Measurements from ENCODE around the gene IFNGR1.

DNA sequence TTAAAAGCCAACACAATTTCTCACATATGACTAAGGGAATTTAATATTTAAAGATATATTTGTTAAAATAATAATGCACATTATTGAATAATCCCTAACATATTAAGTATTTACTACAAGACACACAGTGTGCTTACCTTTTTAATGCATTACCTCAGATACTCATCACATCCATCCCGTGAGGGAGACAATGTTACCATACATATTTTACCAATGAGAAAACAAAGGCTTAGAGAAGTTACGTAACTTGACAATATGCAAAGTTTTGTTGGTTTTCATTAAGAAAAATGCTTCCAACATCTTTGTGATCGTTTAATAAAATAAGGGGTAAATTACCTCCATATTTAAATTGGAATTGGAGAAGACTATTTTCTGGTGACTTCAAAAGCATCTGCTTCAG, 4.3 kb downstream of the IFNGR1 start:
- TF ChIP-seq, protein P1, sequence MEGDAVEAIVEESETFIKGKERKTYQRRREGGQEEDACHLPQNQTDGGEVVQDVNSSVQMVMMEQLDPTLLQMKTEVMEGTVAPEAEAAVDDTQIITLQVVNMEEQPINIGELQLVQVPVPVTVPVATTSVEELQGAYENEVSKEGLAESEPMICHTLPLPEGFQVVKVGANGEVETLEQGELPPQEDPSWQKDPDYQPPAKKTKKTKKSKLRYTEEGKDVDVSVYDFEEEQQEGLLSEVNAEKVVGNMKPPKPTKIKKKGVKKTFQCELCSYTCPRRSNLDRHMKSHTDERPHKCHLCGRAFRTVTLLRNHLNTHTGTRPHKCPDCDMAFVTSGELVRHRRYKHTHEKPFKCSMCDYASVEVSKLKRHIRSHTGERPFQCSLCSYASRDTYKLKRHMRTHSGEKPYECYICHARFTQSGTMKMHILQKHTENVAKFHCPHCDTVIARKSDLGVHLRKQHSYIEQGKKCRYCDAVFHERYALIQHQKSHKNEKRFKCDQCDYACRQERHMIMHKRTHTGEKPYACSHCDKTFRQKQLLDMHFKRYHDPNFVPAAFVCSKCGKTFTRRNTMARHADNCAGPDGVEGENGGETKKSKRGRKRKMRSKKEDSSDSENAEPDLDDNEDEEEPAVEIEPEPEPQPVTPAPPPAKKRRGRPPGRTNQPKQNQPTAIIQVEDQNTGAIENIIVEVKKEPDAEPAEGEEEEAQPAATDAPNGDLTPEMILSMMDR (IDR thresholded peaks at IDR 0.05; ENCODE audit: low read length) = no peak
- TF ChIP-seq EZH2 (optimal IDR thresholded peaks at IDR 0.05; ENCODE audit: low read depth, low read length) (no peak), EZH2phosphoT487 (IDR thresholded peaks at IDR 0.05; ENCODE audit: low read length) (no peak)
